VCaP (cell line): ENCODE measurements around the gene SLC44A3.
A peak's percentile ranks its signal among the peaks of the same experiment; 100 is the strongest.

Experiments
- H3K27ac ChIP-seq: fragments of 450-650 bp; 2 replicates; pipeline ENCODE4 v1.5.1; 2017
- TF ChIP-seq, protein P1 (sequence below): fragments of 450-650 bp; conservative IDR thresholded peaks from 2 replicates; pipeline ENCODE4 v1.5.1; 2017; ENCODE audit warnings: mild to moderate bottlenecking, moderate library complexity

Gene SLC44A3

DNA sequence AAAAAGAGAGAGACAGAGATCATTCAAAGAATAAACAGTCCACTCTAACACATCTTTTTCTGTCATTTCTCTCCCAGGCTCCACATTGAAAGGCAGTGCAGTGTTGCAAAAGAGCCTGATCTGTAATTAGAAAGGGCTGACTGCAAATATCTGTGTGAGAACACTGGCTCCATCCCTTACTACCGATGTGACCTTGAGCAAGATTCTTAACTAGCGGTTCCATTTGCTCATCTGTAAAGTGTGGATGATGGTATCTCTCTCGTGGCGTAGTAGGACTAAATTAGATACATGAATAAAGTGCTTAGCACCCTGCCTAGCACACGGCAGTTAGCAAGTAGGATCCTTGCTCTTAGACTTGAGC is 26.9 kb upstream of the SLC44A3 start:
- H3K27ac ChIP-seq, result no peak overlapping the region
- TF ChIP-seq, protein P1, sequence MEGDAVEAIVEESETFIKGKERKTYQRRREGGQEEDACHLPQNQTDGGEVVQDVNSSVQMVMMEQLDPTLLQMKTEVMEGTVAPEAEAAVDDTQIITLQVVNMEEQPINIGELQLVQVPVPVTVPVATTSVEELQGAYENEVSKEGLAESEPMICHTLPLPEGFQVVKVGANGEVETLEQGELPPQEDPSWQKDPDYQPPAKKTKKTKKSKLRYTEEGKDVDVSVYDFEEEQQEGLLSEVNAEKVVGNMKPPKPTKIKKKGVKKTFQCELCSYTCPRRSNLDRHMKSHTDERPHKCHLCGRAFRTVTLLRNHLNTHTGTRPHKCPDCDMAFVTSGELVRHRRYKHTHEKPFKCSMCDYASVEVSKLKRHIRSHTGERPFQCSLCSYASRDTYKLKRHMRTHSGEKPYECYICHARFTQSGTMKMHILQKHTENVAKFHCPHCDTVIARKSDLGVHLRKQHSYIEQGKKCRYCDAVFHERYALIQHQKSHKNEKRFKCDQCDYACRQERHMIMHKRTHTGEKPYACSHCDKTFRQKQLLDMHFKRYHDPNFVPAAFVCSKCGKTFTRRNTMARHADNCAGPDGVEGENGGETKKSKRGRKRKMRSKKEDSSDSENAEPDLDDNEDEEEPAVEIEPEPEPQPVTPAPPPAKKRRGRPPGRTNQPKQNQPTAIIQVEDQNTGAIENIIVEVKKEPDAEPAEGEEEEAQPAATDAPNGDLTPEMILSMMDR, result no peak

DNA sequence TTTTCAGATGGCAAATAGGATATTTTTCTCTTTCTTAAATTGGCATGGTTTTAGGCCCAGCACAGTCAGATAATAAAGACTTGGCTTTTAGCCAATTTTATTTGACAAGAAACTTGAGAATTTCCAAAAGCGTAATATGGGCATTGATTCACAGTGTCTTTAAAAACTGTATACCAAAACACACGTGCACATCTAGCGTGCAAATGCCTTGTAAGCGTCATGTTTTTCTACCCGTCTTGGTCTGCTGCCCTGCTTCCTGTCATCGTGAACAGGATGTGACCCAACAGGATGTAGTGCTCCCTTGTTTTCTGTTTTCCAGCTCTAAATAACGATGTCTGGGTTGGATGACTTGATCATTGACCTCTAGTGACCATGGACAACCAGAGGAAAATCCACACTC is 24.7 kb upstream of the SLC44A3 start:
- TF ChIP-seq, protein P1, result no peak

DNA sequence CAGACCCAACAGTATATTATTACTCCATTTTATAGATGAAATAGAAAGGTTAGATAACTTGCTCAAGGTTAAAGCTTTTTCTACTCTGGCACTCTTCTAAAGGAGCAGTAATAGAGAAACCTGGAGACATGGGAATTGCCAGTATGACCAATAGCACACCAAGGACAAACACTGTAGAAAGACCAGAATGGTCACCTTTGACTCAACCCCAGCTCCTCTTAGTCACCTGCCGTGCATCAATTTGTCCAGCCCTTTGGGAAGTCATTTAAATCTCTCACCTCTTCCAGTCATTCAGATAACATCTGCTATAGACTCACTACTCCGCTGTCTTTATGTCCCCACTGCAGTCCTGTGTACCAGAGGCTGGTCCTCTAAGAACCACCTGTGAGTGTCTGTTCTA is 23.9 kb upstream of the SLC44A3 start:
- TF ChIP-seq, protein P1, result no peak
- no peak overlapping the region for H3K27ac ChIP-seq

More for the DNA sequence above, 24.7 kb upstream of the SLC44A3 start:
- no peak overlapping the region for H3K27ac ChIP-seq

DNA sequence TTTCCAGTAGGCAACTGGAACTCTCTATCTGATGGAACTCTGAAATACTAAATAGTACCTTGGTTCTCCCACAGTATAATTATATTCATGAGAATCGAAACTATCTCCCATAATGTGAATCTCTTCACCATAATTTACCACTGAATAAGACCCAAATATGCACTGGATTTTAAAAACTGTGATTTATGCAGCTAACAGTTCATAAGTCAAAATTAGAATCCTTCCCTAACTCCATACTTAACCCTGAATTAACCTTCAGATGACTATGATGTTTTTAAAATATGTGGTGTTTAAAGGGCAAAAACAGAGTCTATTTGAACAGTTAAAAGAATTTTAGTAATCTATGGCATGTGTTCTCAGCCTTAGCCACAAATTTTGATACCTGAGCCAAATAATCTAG is 22.9 kb upstream of the SLC44A3 start:
- no peak overlapping the region for H3K27ac ChIP-seq
- TF ChIP-seq, protein P1, result no peak

DNA sequence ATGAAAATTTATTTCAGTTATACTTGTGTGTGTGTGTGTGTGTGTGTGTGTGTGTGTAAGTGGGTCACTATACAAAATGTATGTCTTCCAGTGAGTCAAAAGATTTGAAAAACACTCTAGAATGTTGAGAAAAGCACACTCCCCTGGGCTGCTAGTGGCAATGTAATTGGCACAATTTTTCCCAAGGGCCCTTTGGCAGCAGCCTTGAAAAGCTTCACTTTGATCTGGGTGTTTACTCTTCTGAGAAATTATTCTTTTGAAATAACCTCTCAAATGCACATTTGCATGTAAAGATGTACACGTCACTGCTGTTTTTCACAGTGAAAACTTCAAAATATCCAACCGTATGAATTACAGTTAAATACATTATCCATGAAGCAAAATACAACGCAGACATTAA is 22.1 kb upstream of the SLC44A3 start:
- no peak overlapping the region for H3K27ac ChIP-seq
- TF ChIP-seq, protein P1, result no peak

DNA sequence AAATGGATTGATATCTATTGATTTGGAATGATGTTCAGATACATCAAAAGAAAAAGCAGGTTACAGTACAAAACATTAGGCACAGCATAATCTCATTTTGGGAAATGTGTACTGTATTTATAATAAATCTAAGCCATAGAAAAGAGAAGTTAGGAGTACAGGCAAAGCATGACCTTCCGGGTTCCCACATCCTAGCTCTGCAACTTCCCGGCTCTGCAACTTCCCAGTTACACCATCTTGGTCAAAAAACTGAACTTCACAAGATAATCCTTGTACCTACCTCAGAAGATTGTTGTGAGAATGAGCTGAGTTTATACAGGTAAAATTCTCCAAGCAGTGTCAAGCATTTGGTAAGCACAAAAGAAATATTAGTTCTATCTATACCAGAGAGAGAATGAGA is 21.7 kb upstream of the SLC44A3 start:
- H3K27ac ChIP-seq, result no peak overlapping the region
- TF ChIP-seq, protein P1, result no peak

DNA sequence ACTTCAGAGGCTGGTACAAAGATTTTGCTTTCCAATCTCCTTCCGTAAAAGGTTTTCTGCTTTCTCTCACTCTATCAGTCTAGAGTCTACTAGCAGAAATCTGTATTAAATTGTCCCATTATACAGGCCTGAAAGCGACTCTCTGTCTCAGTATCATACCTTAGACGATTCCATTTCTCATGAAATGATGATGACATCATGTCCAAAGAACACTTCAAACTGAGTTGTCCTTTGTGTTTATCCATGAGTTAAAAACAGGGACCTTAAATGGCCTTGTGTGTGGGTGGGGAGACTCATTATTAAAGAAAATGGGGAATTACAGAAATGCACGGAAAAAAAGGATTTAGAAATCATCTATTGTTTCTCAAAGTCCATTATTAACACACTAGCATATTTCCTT is 21.0 kb upstream of the SLC44A3 start:
- TF ChIP-seq, protein P1, result no peak
- H3K27ac ChIP-seq, result no peak overlapping the region

DNA sequence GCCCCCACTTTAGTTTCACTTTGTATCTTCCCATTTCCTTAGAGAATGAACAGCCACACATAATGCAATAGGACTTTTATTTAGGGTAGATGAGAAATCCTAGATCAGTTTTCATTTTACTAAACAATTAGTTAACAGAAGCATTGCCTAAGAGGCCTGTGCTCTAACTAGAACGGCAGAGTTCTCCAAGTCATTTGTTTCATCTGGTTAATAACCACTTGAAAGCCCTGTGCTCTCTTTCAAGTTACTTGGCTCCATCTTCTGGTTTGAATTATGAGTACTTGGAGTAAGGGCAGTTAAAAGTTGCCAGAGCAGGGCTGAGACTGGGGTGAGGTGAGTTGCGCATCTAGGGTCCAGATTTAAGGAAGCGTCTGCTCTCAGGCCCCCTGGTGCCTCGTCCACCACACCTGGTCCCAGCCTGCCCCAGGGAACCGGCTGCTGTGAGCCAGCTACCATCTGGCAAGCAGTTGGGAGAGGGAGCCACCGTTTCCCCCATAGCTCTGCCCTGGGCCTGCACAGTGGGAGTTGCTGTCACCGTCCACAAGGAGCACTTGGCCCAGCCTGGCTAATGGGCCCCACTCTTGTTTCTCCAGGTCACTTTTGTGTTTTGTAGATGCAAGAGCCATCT is 18.1 kb upstream of the SLC44A3 start:
- H3K27ac ChIP-seq, result peak overlapping the region; percentile 72
- TF ChIP-seq, protein P1, result peak; percentile 77
